A673 (cell line): ENCODE results near the gene SOX30.

Experiments used
- EZH2 ChIP-seq: fragments of 200-600 bp; sonication (generic); IDR thresholded peaks from 2 replicates; pipeline ENCODE4 v1.6.1; 2017; ENCODE audit warnings: borderline replicate concordance, low read depth, mild to moderate bottlenecking, mixed read lengths, antibody characterized with exemption, low read length; ENCODE audit not compliant: poor library complexity, severe bottlenecking
- TF ChIP-seq, protein P1 (sequence below): fragments of 300-800, 200-600 bp; sonication (generic); conservative IDR thresholded peaks from 2 replicates; pipeline ENCODE4 v1.5.1; 2017; ENCODE audit warnings: low read depth, mild to moderate bottlenecking, antibody characterized with exemption, low read length, moderate library complexity, mixed read lengths

GRCh38 chr5:157648275-157648990, 3.8 kb downstream of the SOX30 start:
- TF ChIP-seq, protein P1, sequence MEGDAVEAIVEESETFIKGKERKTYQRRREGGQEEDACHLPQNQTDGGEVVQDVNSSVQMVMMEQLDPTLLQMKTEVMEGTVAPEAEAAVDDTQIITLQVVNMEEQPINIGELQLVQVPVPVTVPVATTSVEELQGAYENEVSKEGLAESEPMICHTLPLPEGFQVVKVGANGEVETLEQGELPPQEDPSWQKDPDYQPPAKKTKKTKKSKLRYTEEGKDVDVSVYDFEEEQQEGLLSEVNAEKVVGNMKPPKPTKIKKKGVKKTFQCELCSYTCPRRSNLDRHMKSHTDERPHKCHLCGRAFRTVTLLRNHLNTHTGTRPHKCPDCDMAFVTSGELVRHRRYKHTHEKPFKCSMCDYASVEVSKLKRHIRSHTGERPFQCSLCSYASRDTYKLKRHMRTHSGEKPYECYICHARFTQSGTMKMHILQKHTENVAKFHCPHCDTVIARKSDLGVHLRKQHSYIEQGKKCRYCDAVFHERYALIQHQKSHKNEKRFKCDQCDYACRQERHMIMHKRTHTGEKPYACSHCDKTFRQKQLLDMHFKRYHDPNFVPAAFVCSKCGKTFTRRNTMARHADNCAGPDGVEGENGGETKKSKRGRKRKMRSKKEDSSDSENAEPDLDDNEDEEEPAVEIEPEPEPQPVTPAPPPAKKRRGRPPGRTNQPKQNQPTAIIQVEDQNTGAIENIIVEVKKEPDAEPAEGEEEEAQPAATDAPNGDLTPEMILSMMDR, result no peak
- no peak for TF ChIP-seq EZH2
